Activated CD4-positive, alpha-beta T cell treated with anti-CD3 and anti-CD28 coated beads, Interleukin-2, amount 50 U/mL, for 16 hours (primary cell): Measurements from ENCODE around the gene ASAP2.

Experiments used
- DNase-seq: peaks from one replicate; pipeline ENCODE4 v3.0.0-alpha.2; 2020

ASAP2 gene

DNA sequence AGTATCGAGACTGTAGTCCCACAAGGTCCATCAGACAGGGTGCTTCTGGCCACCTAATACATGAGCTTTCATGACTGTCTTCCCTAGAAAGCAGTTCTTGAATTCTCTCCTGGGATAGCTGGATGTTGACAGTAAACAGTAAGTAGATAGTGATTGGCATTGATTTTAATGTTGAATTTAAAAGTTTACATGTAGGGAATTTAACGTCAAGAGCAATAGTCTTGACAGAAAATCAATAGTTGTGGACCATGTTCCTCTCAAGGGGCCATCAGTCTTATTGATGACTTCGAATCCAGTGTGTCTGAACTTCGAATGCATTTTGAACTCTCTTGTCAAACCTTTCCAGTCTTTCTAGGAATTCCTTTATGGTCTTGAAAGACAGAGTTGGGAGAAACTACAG is 152.9 kb downstream of the ASAP2 start:
- DNase-seq: no peak

DNA sequence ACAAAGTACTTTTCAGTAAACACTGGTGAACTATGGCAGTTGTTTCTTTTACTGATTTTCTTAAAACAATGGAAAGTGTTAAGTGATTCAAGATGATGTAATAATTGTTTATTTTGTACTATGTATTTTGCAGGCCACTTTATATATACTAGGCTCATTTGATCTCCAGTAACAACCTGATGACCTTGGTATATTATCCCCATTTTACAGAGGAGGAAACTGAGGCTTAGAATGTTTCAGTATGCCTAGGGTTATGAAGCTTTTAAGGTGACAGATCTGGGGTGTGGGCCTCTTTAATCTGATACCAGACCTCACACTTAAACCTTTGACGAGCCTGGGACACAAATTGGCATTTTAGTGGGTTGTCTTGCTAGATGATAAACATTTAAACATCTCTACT is 153.5 kb downstream of the ASAP2 start:
- DNase-seq: no peak

DNA sequence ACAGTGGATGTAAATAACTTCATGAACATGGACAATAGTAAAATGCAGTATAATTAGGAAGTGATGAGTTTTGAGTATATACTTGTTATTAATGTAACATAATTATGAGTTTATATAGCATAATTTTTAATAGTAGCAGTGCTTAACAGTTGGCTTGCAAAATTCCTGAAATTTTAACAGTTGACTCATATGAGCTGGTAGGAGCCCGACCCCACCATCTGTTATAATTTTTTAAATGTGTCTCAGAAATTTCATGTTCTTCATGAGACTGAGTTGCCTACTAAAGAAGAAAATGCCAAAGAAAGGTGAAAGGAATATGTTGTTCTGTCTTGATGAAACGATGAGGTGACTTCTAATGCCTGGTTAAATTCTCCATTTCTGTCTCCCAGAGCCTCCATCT is 154.1 kb downstream of the ASAP2 start:
- no peak for DNase-seq

DNA sequence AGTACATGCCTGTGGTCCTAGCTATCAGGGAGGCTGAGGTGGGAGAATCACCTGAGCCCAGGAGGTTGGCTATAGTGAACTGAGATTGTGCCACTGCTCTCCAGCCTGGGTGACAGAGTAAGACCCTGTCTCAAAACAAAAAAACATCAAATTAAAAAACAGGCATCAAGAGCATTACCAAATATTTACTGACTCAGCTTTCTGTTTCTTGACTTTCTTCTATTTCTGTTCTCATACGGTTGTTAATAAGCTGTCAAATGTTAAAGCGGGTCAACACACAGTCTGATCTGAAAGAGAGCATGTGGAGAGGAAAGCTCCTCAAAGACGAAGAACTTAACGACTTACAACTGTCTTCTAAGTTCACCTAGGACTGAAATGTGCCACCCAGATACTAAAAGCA is 157.8 kb downstream of the ASAP2 start:
- DNase-seq: no peak

DNA sequence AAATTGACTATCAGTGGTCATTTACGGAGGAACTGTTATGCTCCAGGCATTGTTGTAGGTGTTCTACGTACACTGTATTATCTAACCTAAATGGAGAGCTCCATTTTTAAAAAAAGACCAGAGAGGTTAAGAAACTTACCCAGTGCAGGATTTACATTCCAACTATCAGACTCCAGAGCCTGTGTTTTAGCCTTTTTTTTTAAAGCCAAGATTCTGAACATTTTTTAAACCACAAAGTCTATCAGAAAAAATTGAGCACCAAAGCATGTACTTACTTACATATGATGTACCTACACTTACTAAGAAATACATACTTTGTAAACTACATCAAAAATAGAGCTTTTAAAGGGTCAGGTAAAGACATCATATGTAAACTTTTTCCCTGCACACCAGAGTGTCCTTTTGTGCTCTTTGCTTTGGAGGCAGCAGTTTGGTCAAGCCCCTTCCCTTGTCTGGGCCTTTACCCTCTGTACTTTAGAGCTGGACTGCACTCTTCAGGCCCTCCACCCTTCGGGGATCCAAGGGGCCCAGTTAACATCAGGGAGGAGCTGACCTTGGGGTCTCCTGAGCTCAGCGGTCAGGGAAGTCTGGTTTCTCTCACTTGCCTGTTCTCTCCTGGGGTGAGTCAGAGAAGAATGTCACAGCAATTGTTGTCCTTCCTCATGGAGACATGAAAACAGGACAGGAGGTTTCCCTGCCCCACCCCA is 158.3 kb downstream of the ASAP2 start:
- no peak for DNase-seq

DNA sequence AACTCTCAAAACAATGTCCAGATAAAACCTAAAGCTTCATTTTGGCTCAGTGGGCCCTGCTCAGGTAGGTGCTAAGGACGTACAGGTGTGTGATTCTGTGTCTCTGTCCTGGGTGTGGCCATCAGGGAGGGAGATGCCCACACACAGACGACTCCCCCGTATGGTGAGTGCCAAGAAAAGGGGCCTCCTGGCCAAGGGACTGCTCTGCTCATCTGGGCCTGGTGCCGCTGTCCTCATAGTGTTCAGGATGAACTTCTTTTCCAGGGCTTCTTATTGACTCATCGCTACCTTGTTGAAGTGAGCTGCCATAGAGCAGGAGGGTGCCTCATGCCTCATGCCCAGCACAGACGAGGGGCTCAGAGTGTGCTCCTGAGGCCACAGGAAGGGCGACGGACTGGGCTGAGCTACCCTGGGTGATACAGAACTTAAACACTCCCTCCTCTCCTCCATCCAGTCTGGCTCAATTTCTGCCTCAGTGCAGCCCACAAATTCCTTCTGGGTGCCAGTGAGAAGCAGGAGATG is 158.9 kb downstream of the ASAP2 start:
- no peak for DNase-seq

DNA sequence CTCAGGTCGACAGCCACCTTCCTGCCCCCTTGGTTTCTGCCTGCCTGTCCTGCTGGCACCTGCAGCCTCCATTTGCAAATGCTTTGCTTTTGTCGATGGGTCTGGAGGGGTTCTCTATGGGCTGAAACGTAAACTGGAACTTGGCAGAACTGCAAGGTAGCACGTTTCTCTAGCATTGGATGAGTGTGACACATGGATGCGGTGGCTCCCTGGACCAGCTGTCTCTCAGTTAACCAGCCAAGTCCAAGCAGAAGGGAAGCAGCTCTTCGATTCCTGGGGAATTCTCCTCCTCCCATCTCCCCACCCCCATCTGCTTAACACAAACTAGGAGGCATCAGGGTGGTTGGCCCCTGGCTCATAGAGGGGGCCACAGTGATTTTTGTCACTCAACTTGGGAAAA is 159.4 kb downstream of the ASAP2 start:
- DNase-seq: no peak

DNA sequence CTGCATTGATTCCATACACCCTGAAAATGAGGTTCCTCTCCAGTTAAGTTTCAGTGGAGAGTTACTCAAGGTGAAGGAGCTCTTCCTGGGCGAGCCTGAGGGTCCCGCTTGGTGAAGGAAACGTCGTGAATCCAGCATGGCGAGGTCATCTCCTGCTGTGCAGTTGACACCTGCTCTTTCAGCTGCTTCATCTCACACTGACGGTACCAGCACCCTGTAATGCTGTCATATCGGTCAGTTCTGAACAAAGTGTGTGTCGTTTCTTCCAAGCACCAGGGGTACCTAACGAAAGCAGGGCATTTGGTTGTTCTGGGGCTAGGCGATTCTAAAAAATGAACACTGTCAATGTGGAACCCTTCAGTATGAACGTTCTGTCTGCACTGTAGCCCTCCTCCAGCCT is 164.1 kb downstream of the ASAP2 start:
- no peak for DNase-seq

DNA sequence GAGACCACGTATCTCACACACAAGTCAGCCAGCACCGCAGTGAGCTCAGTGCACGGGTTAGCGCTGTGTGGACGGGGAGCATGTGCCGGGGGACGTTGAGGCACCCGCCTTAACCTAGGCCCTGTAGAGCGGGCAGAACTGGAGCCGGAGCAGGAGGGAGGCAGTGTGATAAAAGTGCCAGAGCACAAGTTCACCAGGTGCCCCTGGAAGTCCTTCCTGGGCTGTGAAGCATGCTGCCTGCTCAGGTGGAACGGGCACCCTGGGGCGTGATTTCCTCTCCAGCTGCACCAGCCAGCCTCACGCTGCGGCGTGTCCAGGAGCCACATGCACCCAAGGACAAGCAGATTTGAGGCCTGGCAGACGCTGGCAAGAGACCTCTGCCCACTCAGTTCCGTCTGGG is 166.4 kb downstream of the ASAP2 start:
- no peak for DNase-seq

DNA sequence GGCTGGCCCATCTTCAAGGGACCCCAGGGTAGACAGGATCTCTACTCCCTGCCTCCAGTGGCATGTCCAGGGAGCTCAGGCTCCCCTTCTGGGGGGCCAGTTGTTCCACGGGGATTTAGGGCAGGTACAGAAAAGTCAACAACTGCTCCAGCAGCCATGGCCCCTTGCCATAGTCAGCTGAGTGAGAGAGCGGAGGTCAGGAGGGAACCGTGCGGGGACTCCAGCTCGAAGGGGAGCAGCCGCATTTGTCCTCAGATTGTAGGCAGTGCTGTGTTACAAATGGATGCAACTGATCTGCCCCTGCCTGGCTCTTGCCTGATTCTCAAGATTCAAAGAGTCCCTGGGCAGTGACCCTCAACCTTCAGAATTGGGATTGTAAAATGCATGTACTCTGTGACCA is 166.9 kb downstream of the ASAP2 start:
- DNase-seq: no peak

DNA sequence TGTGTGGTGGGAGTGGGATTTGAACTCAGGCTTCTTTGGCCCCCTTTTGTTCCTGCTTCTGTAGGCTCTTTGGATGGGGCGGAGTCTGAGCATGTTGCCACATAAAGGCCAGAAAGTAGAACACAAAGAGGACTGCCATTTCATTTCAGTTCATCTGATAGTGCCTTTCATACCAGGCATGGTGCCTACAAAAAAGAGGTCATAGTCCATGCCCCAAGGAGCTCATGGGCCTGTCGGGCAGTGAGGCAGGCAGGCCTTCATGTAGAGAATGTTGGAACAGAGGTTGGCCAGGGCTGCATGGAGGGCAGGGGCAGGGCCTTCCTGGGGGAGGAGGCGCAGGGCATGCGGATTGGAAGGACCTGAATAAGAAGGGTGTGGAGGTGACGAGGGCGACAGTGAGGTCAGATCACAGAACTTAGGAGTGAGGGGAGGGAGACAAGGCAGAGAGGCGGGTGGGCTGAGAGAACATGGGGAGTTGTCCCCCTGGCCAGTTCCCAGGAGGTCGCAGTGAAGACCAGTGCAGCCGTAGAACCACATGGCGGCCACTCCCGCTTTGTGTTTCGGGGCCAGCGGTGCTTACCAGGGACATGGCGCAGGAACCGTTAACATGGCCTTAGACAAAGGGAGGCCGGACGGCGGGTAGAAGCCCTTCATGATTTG is 167.6 kb downstream of the ASAP2 start:
- DNase-seq: no peak

DNA sequence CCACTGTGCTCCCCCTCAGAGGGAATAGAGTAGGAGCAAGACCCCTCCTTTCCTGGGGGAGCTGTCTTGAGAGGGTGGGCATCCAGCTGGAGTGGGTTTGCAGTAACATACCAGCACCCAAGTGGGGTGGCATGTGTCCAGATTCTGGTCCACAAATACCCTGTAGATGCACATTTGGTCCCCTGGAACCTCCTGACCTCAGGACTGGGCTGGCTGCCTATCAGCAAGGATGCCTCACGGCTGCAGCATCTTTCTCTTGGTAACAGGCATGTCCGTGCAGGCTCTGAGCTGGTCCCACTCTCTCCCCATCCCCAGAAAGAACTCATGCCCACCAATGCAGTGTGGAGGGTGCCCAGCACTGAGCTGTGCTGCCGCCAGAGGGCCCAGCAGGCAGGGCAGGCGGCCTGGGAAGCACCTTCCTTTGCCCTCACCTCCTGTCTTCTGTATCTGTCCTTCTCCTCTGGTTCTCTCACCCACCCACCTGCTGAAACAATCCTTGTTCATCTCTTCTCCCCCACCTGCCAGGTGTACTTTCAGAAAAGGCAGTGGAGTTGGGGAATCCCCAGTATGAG is 169.3 kb downstream of the ASAP2 start:
- DNase-seq: no peak

DNA sequence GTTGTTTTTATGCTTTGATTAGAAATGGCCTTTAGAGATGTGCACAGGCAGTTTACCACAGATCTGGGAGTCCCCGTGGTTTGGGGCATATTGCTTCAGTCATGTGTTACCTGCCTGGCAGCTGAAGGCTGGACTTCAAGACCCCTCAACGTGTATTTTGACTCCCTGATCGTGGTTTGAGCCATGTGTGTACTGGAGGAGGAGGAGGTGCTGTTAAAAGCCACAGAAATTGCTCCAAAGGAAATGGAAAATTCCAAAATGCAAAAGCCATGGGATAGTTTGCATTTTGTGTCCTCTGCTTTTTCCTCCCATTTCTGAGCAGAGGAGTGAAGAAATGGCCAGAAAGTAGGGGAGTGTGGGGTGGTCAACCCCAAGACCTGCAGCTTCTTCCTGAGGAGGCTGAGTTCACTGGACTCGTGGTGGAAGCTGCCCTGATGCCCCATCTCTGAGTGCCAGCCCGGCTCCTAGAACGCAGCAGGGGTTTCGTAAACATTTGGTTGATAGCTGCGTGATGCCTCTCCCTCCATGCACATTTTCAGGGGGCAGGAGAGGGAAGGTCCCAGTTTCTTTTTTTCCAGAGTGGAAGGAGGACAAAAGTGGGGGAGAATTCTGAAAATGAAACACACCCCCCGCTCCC is 171.0 kb downstream of the ASAP2 start:
- no peak for DNase-seq

DNA sequence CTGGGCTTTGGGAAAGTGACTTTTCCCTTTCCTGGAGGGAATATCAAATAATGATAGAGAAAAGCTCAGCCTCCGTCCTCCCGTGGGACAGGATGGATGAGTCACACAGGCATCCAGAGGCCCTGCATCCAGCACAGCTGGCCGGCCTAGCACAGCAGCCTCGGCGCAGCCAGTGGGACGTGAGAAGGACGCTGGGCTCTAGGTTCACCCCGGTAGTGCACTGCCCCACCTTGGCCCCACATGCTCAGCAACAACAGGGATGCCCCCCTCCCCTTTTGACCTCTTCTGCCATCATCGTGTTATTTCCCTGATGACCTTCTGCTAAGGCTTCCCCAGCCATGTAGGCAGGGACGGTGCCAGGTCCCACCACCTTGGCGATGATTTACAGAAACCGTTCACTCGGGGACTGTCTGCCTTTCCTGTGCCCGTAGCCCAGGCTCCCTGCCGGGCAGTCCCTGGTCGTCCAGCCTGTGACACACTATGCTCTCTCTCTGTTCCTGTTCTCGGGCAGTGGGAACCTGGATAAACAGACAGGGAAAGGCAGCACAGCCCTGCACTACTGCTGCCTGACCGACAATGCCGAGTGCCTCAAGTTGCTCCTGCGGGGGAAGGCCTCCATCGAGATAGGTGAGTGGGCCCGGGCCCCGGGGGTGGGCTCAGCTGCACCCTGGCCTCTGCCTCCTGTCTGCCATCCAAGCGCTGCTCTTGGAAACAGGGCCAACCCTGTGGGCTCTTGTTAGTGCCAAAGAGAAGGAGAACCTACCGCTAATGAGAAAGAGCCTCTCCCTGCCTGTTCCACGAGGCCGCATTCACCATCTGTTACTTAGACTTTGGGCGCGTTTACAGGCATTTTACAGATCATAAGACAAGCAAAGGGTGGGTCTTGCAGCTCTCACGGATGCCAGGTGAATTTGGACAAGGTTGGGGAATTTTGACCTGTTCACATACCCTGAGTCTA is 172.1 kb downstream of the ASAP2 start:
- DNase-seq: no peak

DNA sequence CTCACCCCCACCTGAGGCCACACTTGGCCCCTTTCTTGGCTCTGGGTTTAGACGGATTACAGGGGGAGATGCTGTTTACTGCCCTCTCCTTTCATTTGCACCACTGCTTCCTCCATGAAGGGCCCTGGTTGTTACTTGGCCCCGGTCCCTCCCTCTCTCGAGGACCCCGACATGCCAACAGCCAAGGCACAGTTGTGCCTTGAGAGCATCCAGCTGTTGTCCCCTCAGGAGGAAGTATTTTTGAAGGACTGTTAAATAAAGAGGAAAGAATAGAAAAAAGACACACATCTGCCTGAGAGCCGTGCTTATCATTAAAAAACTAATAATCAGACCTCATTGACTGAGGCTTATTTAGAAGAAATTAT is 172.8 kb downstream of the ASAP2 start:
- no peak for DNase-seq

DNA sequence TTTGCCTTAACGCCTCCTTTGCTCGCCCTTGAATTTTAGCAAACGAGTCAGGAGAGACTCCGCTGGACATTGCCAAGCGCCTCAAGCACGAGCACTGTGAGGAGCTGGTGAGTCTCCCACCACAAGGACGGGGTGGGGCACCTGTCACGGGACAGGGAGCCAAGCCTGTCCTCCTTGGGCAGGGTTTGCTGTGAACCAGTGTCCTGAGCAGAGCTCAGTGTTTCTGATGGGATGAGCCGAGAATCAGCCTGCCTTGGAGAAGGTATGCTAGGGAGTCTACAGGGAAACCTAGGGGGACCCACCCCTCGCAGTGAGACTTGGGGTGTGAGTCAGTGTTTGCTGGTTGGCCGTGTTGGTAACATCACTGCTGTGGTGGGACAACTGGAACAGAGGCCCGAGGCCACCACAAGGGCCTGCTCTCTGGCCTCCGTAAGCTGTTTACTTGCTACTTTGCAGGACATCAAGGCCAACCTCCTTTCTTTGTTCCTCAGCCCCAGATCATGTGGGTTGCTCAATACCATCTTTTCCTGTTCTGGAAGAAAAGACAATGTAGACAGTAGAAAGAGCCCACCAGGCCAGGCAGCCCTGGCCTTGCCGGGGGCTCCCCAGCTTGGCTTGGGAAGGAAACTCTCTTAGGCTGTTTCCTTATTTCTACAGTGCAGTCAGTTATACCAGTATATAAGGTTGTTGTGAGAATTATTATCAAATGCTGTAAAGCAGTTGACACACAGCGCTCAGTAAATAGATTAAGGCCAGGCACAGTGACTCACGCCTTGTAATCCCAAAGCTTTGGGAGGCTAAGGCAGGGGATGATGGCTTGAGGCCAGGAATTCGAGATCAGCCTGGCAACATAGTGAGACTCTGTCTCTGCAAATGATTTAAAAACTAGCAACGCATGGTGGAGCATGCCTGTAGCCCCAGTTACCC is 174.4 kb downstream of the ASAP2 start:
- no peak for DNase-seq

DNA sequence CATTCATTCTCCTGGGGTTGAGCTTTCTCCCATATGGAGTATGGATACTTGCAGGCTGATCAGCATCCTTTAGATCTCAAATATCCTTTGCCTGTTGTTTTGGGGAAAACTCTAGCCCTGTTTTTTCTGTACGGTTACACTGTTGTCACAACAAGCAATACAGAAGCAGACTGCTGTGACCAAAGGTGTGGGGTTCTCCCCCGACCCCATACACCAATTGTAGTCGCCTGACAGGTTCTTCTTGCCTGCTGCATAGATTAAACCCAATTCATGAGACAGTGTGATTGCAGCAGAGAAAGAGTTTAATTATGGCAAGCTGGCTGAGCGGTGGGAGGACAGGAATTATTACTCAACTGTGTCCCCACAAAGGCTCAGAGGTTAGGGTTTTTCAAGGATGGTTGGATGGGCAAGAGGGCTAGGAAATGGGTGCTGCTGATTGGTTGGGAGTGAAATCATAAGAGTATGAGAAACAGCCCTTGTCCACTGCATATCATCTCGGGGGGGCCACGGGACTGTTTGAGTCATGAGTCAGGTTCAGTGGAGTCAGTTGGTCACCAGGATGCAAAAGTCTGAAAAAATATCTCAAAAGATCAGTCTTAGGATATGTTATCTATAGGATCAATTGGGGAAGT is 176.1 kb downstream of the ASAP2 start:
- DNase-seq: no peak

DNA sequence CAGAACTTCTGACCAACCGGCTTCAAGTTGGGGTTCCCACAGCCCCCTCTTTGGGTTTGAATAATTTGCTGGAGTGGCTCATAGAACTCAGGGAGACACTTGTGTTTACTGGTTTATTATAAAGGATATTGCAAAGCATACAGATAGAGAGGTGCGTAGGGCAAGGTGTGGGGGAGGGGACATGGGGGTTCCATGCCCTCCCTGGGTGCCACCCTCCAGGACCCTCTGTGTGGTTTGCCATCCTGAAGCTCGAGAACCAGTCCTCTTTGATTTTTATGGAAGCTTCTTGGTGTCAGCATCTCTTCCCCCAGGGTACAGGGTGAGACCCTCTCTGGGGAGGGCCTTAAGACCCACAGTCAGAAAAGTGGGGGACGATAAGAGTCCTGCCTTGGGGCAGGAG is 177.9 kb downstream of the ASAP2 start:
- no peak for DNase-seq

DNA sequence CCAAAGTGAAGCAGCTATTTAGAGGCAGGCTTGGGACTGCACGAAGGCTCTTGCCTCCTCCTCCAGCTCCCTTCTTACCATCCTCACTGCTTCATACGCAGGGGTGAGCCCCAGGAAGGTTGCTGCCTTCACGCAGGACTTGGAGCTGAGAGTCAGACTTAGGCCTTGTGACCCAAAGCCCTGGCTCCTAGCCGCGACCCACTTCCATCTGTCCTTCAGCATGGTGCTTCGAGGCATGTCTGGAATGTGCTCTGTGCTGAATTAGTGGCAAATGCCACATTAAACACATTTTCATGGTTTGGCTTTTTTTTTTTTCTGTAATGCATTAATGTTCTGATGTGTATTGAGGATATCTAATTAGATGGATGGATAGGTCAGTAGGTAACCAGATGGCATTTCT is 179.2 kb downstream of the ASAP2 start:
- no peak for DNase-seq

DNA sequence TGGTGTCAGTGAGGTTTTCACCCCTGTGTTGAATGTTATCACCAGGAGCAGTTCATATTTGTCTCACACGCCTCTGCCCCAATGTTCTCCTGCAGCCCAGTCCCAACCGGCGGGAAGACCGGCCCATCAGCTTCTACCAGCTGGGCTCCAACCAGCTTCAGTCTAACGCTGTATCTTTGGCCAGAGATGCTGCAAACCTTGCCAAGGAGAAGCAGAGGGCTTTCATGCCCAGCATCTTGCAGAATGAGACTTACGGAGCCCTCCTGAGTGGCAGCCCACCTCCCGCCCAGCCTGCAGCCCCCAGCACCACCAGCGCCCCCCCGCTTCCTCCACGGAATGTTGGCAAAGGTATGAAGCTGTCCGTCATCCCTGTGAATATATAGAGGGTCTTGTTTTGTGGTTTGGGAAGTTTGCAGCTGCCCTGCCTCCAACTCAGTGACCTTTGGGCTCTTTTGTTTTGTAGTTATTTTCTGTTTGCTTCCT is 181.6 kb downstream of the ASAP2 start:
- DNase-seq: no peak
